Kidney (tissue), 14 donors: Measurements from ENCODE around the gene MUC2. TPM values are rescaled to one million over a fixed set of nuclear protein-coding genes. Genes with fewer than 3 reads are reported as not detected.

Experiments used
- DNase-seq, 5 donors: peaks; one replicate each; pipeline ENCODE4 v3.0.0-alpha.2; 2013 to 2020
- FAIRE-seq: peaks from 2 replicates; lab custom pipeline; 2012; peaks lifted over from hg19 to GRCh38; lab: Jason Lieb, UNC
- H3K27ac ChIP-seq, 2 donors: one replicate each; pipeline ENCODE4 v1.7.0; 2013; ENCODE audit warnings: low read depth in 2 of 2, low read length in 2 of 2, inconsistent platforms in 1 of 2
- H3K27me3 ChIP-seq: one replicate; pipeline ENCODE4 v1.7.1; 2013; ENCODE audit warnings: low read length, inconsistent platforms; ENCODE audit not compliant: control insufficient read depth, insufficient read depth
- H3K36me3 ChIP-seq, 3 donors: one replicate each; pipeline versions ENCODE4 v1.7.0 to v1.7.1; 2013; ENCODE audit warnings: low read length in 3 of 3, control low read depth in 1 of 3, inconsistent platforms in 1 of 3; ENCODE audit not compliant: insufficient read depth in 3 of 3, control insufficient read depth in 2 of 3
- H3K4me1 ChIP-seq, 3 donors: one replicate each; pipeline versions ENCODE4 v1.7.0 to v1.7.1; 2013; ENCODE audit warnings: low read length in 3 of 3, inconsistent platforms in 1 of 3, low read depth in 1 of 3; ENCODE audit not compliant: control insufficient read depth in 2 of 3, insufficient read depth in 2 of 3
- H3K4me3 ChIP-seq, 3 donors: one replicate each; pipeline versions ENCODE4 v1.7.0 to v1.8.1; 2013; ENCODE audit warnings: low read length in 3 of 3, control low read depth in 1 of 3, inconsistent platforms in 1 of 3
- H3K9ac ChIP-seq, 3 donors: one replicate each; pipeline versions ENCODE4 v1.7.0 to v1.7.1; 2013; ENCODE audit warnings: low read length in 3 of 3, control low read depth in 1 of 3, inconsistent platforms in 1 of 3
- H3K9me3 ChIP-seq, 3 donors: one replicate each; pipeline versions ENCODE4 v1.7.0 to v1.7.1; 2013; ENCODE audit warnings: low read length in 3 of 3, control low read depth in 1 of 3, inconsistent platforms in 1 of 3; ENCODE audit not compliant: control insufficient read depth in 2 of 3, insufficient read depth in 1 of 3
- intact Hi-C: fragments of 100-400 bp; cut with DNase I; formaldehyde crosslinking; loops from one replicate; pipeline ENCODE4 v1.11.1; 2022
- polyA plus RNA-seq: library from polyadenylated mRNA; stranded (reverse); fragments of 350-450 nt; fragmentation: Illumina TruSeq; extraction: RNeasy Lipid Tissue Mini Kit (QIAGEN cat#74804); gene quantifications from one replicate; pipeline ENCODE4 v1.2.3, GENCODE V29; 2014; ENCODE audit warnings: low read depth, low replicate concordance; ENCODE audit not compliant: insufficient read depth
- total RNA-seq: library from RNA; stranded (reverse); fragmentation: NEBNext Ultra II Directional; extraction: Animal tissue kit (Norgen Biotek cat#: 25700); gene quantifications from one replicate; pipeline ENCODE4 v1.2.1, GENCODE V29; 2021
- TF ChIP-seq, protein P1 (sequence below): IDR thresholded peaks from 3 replicates; pipeline ENCODE4 v1.5.1; 2012; ENCODE audit warnings: mild to moderate bottlenecking, moderate library complexity, borderline replicate concordance; ENCODE audit not compliant: insufficient read depth; ENCODE audit errors: extremely low read depth
- donor health status: control.
- donor health status: control.
- donor health status: control.
- donor health status: control.
- donor health status: control.
- donor health status: DM: yes; HTN: yes; CAD: no.
- donor health status: Normal renal cell carcinoma (clear cell type).

The MUC2 gene
- total and polyA plus RNA-seq, 2 donors from 2014 or later = not detected

DNA sequence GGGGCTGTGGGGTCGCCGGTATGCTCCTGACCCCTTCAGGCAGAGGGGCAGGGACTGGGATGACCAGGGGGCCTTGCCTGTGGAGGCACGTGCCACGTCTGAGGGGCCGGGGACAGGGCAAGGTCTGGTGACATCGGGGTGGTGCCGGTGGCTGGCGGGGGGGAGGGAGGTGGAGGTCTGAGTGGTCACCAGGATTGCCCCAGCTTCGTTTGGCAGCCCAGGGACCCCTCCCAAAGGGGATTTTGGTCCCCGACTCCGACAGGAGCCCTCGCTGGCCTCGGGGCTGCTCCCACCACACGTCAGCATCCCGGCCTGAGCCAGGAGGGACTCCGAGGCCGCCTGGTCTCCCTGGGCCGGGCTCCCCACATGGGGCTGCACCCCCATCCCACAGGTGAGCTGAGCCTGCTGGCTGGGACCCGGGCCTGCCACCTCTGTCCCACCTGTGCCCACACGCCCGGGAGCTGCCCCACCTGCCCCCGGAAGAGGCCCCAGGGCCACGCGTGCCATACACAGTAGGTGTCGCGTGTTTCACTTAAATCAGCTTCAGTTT lies 37.1 kb upstream of the MUC2 start:
- H3K4me1 ChIP-seq = no peaks in the 10 kb centered on the region
- no peak for FAIRE-seq
- H3K4me3 ChIP-seq = no peak overlapping the region
- H3K36me3 ChIP-seq = peaks cover 0 to under 1% (median 0%) of the 10 kb centered on the region in 3 donors
- H3K9ac ChIP-seq = no peak overlapping the region
- intact Hi-C loops = no loop called here
- H3K27me3 ChIP-seq = no peaks in the 10 kb centered on the region
- H3K27ac ChIP-seq = no peak overlapping the region
- no peaks in the 10 kb centered on the region for H3K9me3 ChIP-seq
- TF ChIP-seq, protein P1, sequence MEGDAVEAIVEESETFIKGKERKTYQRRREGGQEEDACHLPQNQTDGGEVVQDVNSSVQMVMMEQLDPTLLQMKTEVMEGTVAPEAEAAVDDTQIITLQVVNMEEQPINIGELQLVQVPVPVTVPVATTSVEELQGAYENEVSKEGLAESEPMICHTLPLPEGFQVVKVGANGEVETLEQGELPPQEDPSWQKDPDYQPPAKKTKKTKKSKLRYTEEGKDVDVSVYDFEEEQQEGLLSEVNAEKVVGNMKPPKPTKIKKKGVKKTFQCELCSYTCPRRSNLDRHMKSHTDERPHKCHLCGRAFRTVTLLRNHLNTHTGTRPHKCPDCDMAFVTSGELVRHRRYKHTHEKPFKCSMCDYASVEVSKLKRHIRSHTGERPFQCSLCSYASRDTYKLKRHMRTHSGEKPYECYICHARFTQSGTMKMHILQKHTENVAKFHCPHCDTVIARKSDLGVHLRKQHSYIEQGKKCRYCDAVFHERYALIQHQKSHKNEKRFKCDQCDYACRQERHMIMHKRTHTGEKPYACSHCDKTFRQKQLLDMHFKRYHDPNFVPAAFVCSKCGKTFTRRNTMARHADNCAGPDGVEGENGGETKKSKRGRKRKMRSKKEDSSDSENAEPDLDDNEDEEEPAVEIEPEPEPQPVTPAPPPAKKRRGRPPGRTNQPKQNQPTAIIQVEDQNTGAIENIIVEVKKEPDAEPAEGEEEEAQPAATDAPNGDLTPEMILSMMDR = no peak
- DNase-seq = no peak

DNA sequence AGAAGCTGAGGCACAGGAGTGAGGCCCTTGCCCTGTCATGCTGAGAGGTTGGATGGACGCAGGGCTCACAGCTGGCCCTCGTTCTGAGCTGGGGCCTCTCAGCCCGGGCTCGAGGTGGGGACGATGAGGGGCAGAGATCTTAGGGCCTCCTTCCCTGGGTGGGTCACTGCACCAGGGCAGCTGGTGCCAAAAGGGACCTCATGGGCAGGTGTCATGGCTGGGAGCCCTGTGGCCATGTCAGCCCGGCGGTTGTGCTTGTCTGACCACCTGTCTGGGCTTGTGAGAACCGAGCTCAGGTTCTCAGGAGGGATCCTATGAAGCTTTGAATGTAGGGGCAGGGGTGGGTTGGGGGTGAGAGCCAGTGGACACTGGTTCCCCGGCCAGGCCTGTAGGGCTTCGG lies 36.3 kb upstream of the MUC2 start:
- FAIRE-seq (no peak), DNase-seq (no peak)
- H3K4me3 ChIP-seq = no peak overlapping the region
- no peak overlapping the region for H3K9ac ChIP-seq
- intact Hi-C loops = no loop called here
- peaks cover 0 to 2% (median 0%) of the 10 kb centered on the region in 3 donors for H3K4me1 ChIP-seq
- TF ChIP-seq, protein P1 = no peak
- no peak overlapping the region for H3K27ac ChIP-seq
- H3K9me3 ChIP-seq = no peaks in the 10 kb centered on the region
- no peaks in the 10 kb centered on the region for H3K27me3 ChIP-seq
- H3K36me3 ChIP-seq = no peaks in the 10 kb centered on the region

DNA sequence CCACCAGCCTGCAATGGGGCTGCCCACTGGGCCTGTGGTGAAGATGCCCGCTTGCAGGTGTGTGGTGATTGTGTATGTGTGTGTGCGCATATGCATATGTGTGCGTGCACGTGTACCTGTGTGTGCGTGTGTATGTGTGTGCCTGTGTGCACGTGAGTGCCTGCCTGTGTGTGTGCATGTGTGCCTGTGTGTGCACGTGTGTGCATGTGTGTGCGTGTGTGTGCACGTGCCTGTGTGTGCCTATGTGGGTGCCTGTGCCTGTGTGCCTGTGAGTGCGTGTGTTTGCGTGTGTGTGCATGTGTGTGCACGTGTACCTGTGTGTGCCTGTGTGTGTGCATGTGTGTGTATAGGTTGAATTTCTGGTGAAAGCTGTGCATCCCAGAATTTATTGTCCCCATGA lies 35.8 kb upstream of the MUC2 start:
- H3K4me3 ChIP-seq = no peak overlapping the region
- H3K4me1 ChIP-seq = peaks cover 0 to 6% (median 0%) of the 10 kb centered on the region in 3 donors
- no peaks in the 10 kb centered on the region for H3K27me3 ChIP-seq
- H3K9me3 ChIP-seq = no peaks in the 10 kb centered on the region
- H3K36me3 ChIP-seq = no peaks in the 10 kb centered on the region
- no peak for FAIRE-seq
- TF ChIP-seq, protein P1 = no peak
- no peak overlapping the region for H3K9ac ChIP-seq
- no peak for DNase-seq
- no peak overlapping the region for H3K27ac ChIP-seq
- intact Hi-C loops = no loop called here
